ENCODE results near the gene RBFOX1. TPM values are rescaled to one million over a fixed set of nuclear protein-coding genes. Genes with fewer than 3 reads are reported as not detected.

Gene RBFOX1
- total and polyA plus RNA-seq, 9 donors, result 0.28 to 2.6 (median 0.48) TPM; not detected in 2

- DNase-seq, result no peak
- 52 to 53% (median 53%) methylated on average over 5 of the region's 5 CpGs for WGBS, 3 donors
- H3K4me3 ChIP-seq, result no peak overlapping the region
- TF ChIP-seq EP300 (IDR thresholded peaks at IDR 0.05) (no peak), POLR2A (IDR thresholded peaks at IDR 0.05) (no peak), CTCF (IDR thresholded peaks at IDR 0.05) (no peak)
- intact Hi-C loops (cut with DNase I), result no loop called here
- H3K36me3 ChIP-seq, result no peaks in the 10 kb centered on the region
- H3K4me1 ChIP-seq (ENCODE audit: insufficient read depth), result no peaks in the 10 kb centered on the region
- no peaks in the 10 kb centered on the region for H3K27me3 ChIP-seq
- no peaks in the 10 kb centered on the region for H3K9me3 ChIP-seq
- H3K27ac ChIP-seq, result no peak overlapping the region
Measured at GRCh38 chr16:7524419-7524818, 191.8 kb downstream of the RBFOX1 start.

- intact Hi-C loops (cut with DNase I), result no loop called here
- no peak for DNase-seq
Measured at GRCh38 chr16:7526736-7527135, 194.1 kb downstream of the RBFOX1 start.

GRCh38 chr16:7532534-7532933, 199.9 kb downstream of the RBFOX1 start:
- Histone ChIP-seq H3K9me3 (no peaks in the 10 kb centered on the region), H3K4me1 (ENCODE audit: insufficient read depth) (no peaks in the 10 kb centered on the region), H3K27me3 (no peaks in the 10 kb centered on the region), H3K4me3 (no peak overlapping the region), H3K27ac (no peak overlapping the region), H3K36me3 (no peaks in the 10 kb centered on the region)
- no peak for DNase-seq
- TF ChIP-seq EP300 (IDR thresholded peaks at IDR 0.05), result no peak
- no peak for TF ChIP-seq CTCF (IDR thresholded peaks at IDR 0.05)
- no peak for TF ChIP-seq POLR2A (IDR thresholded peaks at IDR 0.05)
- WGBS, 3 donors, result 92 to 96% (median 94%) methylated on average over 6 of the region's 6 CpGs
- intact Hi-C loops (cut with DNase I), result no loop called here

More at GRCh38 chr16:7526736-7527135, 194.1 kb downstream of the RBFOX1 start:
- Histone ChIP-seq H3K27me3 (no peaks in the 10 kb centered on the region), H3K4me3 (no peak overlapping the region), H3K27ac (no peak overlapping the region), H3K4me1 (ENCODE audit: insufficient read depth) (no peaks in the 10 kb centered on the region), H3K9me3 (no peaks in the 10 kb centered on the region), H3K36me3 (no peaks in the 10 kb centered on the region)
- no peak for TF ChIP-seq EP300 (IDR thresholded peaks at IDR 0.05)
- no peak for TF ChIP-seq POLR2A (IDR thresholded peaks at IDR 0.05)
- WGBS, 3 donors, result 86 to 94% (median 93%) methylated on average over 6 of the region's 6 CpGs

GRCh38 chr16:7534749-7535148, 202.1 kb downstream of the RBFOX1 start:
- H3K4me3 ChIP-seq, result no peak overlapping the region
- no peaks in the 10 kb centered on the region for H3K4me1 ChIP-seq (ENCODE audit: insufficient read depth)
- H3K36me3 ChIP-seq, result no peaks in the 10 kb centered on the region
- H3K27ac ChIP-seq, result no peak overlapping the region
- no peak for TF ChIP-seq CTCF (IDR thresholded peaks at IDR 0.05)
- no peak for TF ChIP-seq EP300 (IDR thresholded peaks at IDR 0.05)
- no peak for TF ChIP-seq POLR2A (IDR thresholded peaks at IDR 0.05)
- no peaks in the 10 kb centered on the region for H3K9me3 ChIP-seq
- intact Hi-C loops (cut with DNase I), result no loop called here
- H3K27me3 ChIP-seq, result no peaks in the 10 kb centered on the region
- no peak for DNase-seq
- WGBS, 3 donors, result 70 to 79% (median 77%) methylated on average over 7 of the region's 7 CpGs

- Histone ChIP-seq H3K9me3 (no peaks in the 10 kb centered on the region), H3K4me1 (ENCODE audit: insufficient read depth) (no peaks in the 10 kb centered on the region), H3K4me3 (no peak overlapping the region), H3K36me3 (no peaks in the 10 kb centered on the region), H3K27ac (no peak overlapping the region), H3K27me3 (no peaks in the 10 kb centered on the region)
- 59 to 73% (median 72%) methylated on average over 3 of the region's 3 CpGs for WGBS, 3 donors
- intact Hi-C loops (cut with DNase I), result no loop called here
- TF ChIP-seq EP300 (IDR thresholded peaks at IDR 0.05), result no peak
- TF ChIP-seq POLR2A (IDR thresholded peaks at IDR 0.05), result no peak
- TF ChIP-seq CTCF (IDR thresholded peaks at IDR 0.05), result no peak
- no peak for DNase-seq
Measured at GRCh38 chr16:7541026-7541425, 208.4 kb downstream of the RBFOX1 start.

Data from ovary (tissue), 9 donors.